Hematopoietic multipotent progenitor cell treated with erythropoietin and hydrocortisone succinate and interleukin-3 and kit ligand, for 8 days (in vitro differentiated cells): ENCODE data around the gene ARIH1.
A peak's percentile ranks its signal among the peaks of the same experiment; 100 is the strongest.
"Not testable (repeated sequence)": the region's sequence is repeated elsewhere in the genome, so short reads cannot be mapped to it uniquely, and the experiment has no call there.

Experiments used
- DNase-seq: peaks from one replicate; pipeline ENCODE4 v3.0.0-alpha.2; 2015

Gene ARIH1

GRCh38 chr15:72609862-72610261, 135.7 kb downstream of the ARIH1 start:
- no peak for DNase-seq

DNA sequence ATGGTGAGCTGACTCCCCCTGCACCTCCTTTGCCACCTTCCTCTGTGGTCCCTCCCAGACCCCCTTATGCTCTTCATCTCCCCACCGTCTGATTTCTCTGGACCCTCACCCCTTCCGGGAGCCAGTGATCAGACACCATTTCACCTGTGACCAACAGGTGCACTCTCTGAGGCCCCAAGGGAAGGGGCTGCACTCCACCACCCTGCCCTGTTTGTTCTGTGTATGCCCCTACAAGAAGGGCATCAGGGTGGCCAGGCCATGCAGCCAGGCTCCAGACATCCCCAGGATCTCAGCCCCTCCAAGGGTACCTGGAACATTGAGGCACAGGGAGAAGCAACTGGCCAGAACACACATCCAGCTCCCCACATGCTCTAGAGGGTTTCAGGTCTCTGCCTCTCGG, 138.2 kb downstream of the ARIH1 start:
- DNase-seq, result not testable (repeated sequence)

DNA sequence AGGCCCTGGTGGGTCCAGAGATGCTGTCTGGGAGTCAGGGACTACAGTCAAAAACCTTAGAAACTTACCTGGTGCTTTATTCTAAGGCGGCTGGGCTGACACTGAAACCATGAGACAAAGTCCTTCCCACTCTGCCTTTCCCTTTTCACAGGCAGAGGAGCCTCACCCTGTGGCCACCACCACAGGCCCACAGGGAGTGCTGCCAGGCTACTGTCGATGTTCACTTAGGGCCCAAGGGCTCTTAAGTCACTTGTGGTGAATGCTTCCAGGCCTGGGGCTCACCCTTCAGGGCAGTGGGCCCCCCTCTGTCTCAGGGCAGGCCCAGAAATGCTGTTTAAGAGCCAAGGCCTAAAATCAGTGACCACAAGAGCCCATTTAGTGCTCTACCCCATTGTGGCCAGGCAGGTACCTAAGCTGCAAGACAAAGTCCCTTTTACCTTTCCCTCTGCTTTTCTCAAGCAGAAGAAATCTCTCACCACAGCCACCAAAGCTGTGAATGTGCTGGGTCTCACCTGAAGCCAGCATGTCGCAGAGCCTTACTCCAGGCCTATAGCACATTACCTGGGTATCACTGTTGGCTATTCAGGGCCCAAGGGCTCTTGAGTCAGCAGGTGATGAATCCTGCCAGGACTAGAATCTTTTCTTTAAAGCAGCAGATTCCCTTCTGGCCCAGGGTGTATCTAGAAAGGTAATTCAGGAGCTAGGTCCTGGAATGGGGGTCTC, 140.8 kb downstream of the ARIH1 start:
- no peak for DNase-seq

DNA sequence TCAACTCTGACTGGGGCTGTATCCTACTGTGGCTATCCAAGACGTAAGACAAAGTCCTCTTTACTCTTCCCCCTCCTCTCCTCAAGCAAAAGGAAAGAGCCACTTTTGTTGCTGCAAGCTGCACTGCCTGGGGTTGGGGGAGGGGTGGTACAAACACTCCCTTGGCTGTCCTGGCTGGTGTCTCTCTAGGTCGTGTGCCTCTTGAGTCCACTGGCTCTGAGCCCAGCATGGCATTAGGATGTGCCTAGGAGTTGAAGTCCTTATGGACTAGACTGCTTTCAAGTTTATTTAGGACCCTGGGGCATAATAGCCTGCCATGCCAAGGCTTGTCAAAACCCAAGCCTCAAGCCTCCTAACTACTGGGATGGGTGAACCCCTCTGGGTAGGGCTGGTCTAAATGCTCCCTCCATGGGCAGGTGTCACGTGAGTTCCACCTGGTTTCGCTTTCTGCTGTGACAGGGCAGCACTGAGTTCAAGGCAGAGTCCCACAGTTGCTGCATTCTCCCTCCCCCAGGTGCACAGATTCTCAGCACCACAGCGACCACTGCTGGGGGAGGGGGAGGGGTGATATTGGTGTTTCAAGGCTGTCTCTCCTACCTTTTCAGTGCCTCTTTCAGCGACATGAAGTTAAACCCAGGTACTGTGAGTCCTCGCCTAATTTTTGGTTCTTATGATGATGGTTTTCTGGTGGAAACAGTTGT, 141.6 kb downstream of the ARIH1 start:
- not testable (repeated sequence) for DNase-seq

DNA sequence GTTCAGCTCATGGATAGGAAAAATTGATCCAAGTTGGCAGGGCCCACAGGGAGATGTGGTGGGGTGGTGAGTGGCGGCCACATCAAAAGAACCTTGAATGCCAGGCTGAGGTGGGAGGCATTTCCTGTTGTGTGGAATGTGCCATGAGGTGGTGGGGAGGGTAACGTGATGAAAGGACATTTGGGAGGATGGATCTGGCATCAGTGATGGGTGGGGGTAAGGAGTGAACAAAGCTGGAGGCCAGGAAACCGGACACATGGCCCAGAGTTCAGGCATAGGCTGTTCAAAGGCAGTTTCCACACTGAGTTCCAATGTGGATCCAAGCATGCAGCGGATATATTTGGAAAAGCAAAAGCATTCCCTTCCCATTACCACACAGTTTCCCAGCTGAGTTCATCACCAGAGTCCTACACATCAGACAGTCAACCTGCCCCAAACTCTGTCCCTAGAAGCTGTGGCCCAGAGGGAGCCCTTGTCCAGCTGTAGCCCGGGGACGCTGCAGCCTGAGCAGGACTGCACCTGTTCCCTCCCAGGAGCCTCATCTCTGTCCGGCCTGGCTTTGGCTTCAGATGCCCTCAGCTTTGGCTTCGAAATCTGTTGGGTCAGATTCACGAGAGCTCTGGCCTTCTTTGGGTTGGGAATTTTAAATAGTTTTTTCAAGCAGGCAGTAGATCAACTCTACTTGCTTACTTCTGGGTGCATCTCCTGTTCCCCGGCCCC, 142.5 kb downstream of the ARIH1 start:
- no peak for DNase-seq

- not testable (repeated sequence) for DNase-seq
These were observed 149.7 kb downstream of the ARIH1 start for GRCh38 chr15:72623854-72624253.

- DNase-seq, result not testable (repeated sequence)
These were observed 152.0 kb downstream of the ARIH1 start for GRCh38 chr15:72626153-72626552.

- DNase-seq, result peak; percentile 18
These were observed 154.3 kb downstream of the ARIH1 start for GRCh38 chr15:72628249-72629067.

GRCh38 chr15:72629068-72629570, 155.0 kb downstream of the ARIH1 start:
- not testable (repeated sequence) for DNase-seq

DNA sequence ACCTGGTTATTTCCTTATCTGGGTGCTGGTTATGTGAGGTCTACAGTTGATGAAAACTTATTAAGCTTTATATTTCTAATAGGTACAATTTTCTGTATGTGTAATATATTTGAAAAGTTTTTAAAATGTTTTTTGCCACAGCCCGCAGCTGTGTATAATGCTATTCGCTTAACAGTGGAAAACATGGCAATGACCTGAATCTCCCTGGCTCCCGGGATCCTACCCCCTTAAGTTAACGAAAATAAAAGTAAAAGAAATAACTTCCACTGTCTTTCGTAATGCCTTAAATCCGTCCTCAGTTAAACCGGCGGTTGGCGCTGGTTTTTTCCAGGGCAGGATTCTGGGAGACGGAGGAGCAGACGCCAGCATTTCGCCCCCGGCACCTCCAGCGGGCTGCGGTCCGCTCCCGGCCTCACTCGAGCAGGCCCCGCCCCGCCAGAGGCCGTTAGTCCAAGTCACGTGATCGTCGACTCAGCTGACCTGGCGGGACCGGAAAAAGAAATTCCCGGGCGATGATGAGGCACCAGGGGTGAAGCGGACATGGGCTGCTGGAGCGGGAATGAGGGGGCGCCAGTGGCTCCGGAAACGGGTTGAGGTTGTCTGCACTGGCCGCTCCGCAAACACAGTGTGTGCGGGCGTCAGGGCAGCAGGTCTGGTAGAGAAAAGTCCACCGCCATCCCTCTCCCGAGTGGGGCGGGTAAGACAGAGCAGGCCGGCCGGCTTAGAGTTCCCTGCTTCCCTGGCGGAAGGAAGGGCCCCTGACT, 162.6 kb downstream of the ARIH1 start:
- peak; percentile 80 for DNase-seq

DNA sequence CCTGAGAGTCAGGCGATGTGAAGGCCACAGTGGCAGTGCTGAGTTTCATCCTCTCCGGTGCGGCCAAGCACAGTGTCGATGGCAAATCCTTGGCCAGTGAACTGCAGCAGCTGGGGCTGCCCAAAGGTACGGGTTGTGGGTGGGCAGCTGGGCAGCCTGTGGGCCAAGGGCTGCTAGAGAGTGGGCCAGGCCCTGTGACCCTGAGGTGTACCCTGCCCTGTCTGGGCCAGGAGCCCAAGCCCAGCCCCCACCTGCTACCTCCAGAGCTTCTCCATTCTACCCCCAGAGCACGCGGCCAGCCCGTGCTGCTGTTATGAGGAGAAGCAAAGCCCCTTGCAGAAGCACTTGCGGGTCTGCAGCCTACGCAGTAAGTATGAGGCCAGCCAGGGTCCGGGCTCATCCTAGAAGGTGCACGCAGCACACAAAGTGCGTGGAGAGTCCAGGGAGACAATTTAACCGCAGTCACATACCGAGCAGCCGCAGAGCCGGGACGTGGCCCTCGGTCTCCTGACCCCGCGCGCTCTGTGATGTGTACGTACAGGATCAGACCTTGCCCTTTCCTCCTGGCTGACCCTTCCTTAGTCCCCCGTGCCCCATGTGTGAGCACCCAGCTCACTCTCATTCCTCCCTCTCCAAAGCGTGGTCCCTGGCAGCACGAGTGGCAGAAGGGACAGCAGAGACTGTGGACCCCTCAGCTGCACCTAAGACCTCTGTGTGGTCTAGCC, 165.8 kb downstream of the ARIH1 start:
- not testable (repeated sequence) for DNase-seq

- DNase-seq, result not testable (repeated sequence)
These were observed 168.1 kb downstream of the ARIH1 start for GRCh38 chr15:72642271-72642670.

DNA sequence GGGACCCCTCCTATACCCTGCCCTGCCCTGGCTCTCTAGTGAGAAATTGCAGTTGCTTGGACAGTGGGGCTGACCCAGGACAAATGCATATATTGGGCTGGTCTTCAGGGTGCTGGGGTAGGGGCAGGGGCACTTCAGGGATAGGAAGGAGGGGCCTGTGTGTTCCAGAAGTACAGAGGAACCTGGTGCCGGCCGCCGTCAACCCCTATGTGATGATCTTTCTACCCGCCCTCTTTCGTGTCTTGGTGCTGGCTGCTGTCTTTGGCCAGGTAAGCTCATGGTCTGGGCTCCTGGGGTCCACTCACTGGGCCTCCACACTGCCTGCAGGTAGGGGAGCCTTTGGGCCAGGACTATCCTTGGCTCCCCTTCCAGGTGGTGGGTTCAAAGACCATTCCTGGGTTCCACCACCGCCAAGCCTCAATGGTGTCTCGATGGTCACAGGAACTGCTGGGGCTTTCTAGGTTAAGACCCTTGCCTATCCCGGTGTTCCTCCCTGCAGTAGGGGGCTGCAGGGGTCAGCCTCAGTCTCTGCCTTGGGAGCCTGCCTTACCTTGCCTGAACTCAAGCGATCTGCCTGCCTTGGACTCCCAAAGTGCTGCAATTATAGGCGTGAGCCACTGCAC, 174.6 kb downstream of the ARIH1 start:
- not testable (repeated sequence) for DNase-seq
